BE2C (cell line): ENCODE data around the gene RBFA.

Experiments used
- DNase-seq: peaks from one replicate; pipeline ENCODE4 v3.0.0-alpha.2; 2020
- H3K27me3 ChIP-seq: fragments of 250-450 bp; sonication (Bioruptor Pico); 2 replicates; pipeline ENCODE4 v1.5.1; 2020; ENCODE audit warnings: mild to moderate bottlenecking
- H3K36me3 ChIP-seq: fragments of 250-450 bp; sonication (Bioruptor Pico); 2 replicates; pipeline ENCODE4 v1.5.1; 2020; ENCODE audit warnings: mild to moderate bottlenecking
- H3K4me1 ChIP-seq: fragments of 250-450 bp; sonication (Bioruptor Pico); 2 replicates; pipeline ENCODE4 v1.5.1; 2020
- H3K4me3 ChIP-seq: 2 replicates; pipeline ENCODE4 v1.5.1; 2011; ENCODE audit warnings: low read depth, low read length
- H3K9me3 ChIP-seq: fragments of 250-450 bp; sonication (Bioruptor Pico); 2 replicates; pipeline ENCODE4 v1.5.1; 2020
- CTCF ChIP-seq: IDR thresholded peaks from 2 replicates; pipeline ENCODE4 v1.5.1; 2012; ENCODE audit warnings: mild to moderate bottlenecking, low read depth, low read length

The RBFA gene

GRCh38 chr18:80034852-80035406 lies 695 bp downstream of the RBFA start:
- Histone ChIP-seq H3K9me3 (no peaks in the 10 kb centered on the region), H3K36me3 (no peaks in the 10 kb centered on the region), H3K4me3 (peak overlapping the region; percentile 71), H3K27me3 (no peaks in the 10 kb centered on the region), H3K4me1 (no peaks in the 10 kb centered on the region)
- no peak for TF ChIP-seq CTCF
- no peak for DNase-seq

GRCh38 chr18:80035997-80036396 lies 1.8 kb downstream of the RBFA start:
- H3K27me3 ChIP-seq: no peaks in the 10 kb centered on the region
- H3K4me1 ChIP-seq: no peaks in the 10 kb centered on the region
- no peak for TF ChIP-seq CTCF
- no peak overlapping the region for H3K4me3 ChIP-seq
- no peaks in the 10 kb centered on the region for H3K9me3 ChIP-seq
- DNase-seq: no peak
- H3K36me3 ChIP-seq: no peaks in the 10 kb centered on the region

- no peak for TF ChIP-seq CTCF
Observed at GRCh38 chr18:80037300-80037699, 3.1 kb downstream of the RBFA start.

GRCh38 chr18:80037869-80038630 lies 3.8 kb downstream of the RBFA start:
- DNase-seq: no peak
- no peak for TF ChIP-seq CTCF
- H3K4me3 ChIP-seq: no peak overlapping the region
- no peaks in the 10 kb centered on the region for H3K4me1 ChIP-seq
- H3K9me3 ChIP-seq: no peaks in the 10 kb centered on the region
- no peaks in the 10 kb centered on the region for H3K36me3 ChIP-seq
- H3K27me3 ChIP-seq: no peaks in the 10 kb centered on the region

More at GRCh38 chr18:80037300-80037699, 3.1 kb downstream of the RBFA start:
- Histone ChIP-seq H3K9me3 (no peaks in the 10 kb centered on the region), H3K4me3 (no peak overlapping the region), H3K27me3 (no peaks in the 10 kb centered on the region), H3K36me3 (no peaks in the 10 kb centered on the region), H3K4me1 (no peaks in the 10 kb centered on the region)
- DNase-seq: no peak

- Histone ChIP-seq H3K9me3 (no peaks in the 10 kb centered on the region), H3K27me3 (no peaks in the 10 kb centered on the region), H3K36me3 (no peaks in the 10 kb centered on the region), H3K4me3 (no peak overlapping the region), H3K4me1 (no peaks in the 10 kb centered on the region)
- no peak for TF ChIP-seq CTCF
- DNase-seq: no peak
Observed at GRCh38 chr18:80040515-80040914, 6.3 kb downstream of the RBFA start.

GRCh38 chr18:80041424-80041823 lies 7.2 kb downstream of the RBFA start:
- H3K36me3 ChIP-seq: no peaks in the 10 kb centered on the region; the same call in 1 of the 2 replicates
- no peak overlapping the region for H3K4me3 ChIP-seq
- no peaks in the 10 kb centered on the region for H3K9me3 ChIP-seq
- no peaks in the 10 kb centered on the region for H3K27me3 ChIP-seq
- no peak for DNase-seq
- TF ChIP-seq CTCF: no peak
- H3K4me1 ChIP-seq: no peaks in the 10 kb centered on the region
